Stomach (tissue), 4 donors: ENCODE data around the gene MACROD1.

Experiments
- POLR2A ChIP-seq, 4 donors: fragments of 450-650 bp; IDR thresholded peaks; one replicate each; pipeline ENCODE4 v1.6.1; 2016; ENCODE audit warnings: antibody characterized with exemption in 4 of 4, control low read depth in 2 of 4, mild to moderate bottlenecking in 1 of 4, moderate library complexity in 1 of 4
- POLR2AphosphoS5 ChIP-seq, 3 donors: sonication (generic); formaldehyde crosslinking; IDR thresholded peaks; one replicate each; pipeline ENCODE4 v1.6.1; 2016; ENCODE audit warnings: antibody characterized with exemption in 3 of 3
- TF ChIP-seq, protein P1 (sequence below), 7 experiments: fragments of 450-650 bp in 4 of 7; fragments of 200-600 bp in 3 of 7; sonication (generic) in 3 of 7; IDR thresholded peaks; one replicate each; pipeline ENCODE4 v1.5.1; 2016 to 2019; ENCODE audit warnings: antibody characterized with exemption in 7 of 7, control low read depth in 2 of 7, mild to moderate bottlenecking in 1 of 7

DNA sequence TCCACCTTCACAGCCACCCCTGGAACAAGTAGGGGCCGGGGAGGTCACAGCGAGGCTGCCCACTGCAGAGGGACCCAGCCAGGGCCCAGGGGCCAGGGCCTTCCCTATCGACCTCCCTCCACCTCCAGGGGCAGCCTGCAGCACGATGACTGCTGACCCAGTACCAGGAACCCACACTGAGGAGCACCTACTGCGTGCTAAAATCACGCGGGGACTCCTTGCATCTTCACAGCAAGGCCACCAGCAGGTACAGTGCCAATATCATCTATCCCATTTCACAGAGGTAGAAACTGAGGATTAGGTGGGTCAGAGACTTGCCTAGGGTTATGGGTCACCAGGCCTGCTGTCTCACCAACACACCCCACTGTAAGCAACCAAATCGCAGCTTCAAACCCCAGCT is 14.6 kb downstream of the MACROD1 start:
- no peak for TF ChIP-seq POLR2A (IDR thresholded peaks at IDR 0.05)
- TF ChIP-seq, protein P1, sequence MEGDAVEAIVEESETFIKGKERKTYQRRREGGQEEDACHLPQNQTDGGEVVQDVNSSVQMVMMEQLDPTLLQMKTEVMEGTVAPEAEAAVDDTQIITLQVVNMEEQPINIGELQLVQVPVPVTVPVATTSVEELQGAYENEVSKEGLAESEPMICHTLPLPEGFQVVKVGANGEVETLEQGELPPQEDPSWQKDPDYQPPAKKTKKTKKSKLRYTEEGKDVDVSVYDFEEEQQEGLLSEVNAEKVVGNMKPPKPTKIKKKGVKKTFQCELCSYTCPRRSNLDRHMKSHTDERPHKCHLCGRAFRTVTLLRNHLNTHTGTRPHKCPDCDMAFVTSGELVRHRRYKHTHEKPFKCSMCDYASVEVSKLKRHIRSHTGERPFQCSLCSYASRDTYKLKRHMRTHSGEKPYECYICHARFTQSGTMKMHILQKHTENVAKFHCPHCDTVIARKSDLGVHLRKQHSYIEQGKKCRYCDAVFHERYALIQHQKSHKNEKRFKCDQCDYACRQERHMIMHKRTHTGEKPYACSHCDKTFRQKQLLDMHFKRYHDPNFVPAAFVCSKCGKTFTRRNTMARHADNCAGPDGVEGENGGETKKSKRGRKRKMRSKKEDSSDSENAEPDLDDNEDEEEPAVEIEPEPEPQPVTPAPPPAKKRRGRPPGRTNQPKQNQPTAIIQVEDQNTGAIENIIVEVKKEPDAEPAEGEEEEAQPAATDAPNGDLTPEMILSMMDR (IDR thresholded peaks at IDR 0.05) = no peak
- no peak for TF ChIP-seq POLR2AphosphoS5 (IDR thresholded peaks at IDR 0.05)
